GM12873 (cell line): ENCODE measurements around the gene RHEX.

ENCODE experiments used
- CTCF ChIP-seq: IDR thresholded peaks from 2 replicates; pipeline ENCODE4 v1.5.1; 2012; ENCODE audit warnings: low read depth, mild to moderate bottlenecking, moderate library complexity, low read length, control low read depth; ENCODE audit not compliant: insufficient read depth; ENCODE audit errors: missing control alignments

RHEX gene

GRCh38 chr1:206059355-206059915 lies 6.5 kb downstream of the RHEX start:
- no peak for TF ChIP-seq CTCF

GRCh38 chr1:206060844-206061243 lies 7.9 kb downstream of the RHEX start:
- no peak for TF ChIP-seq CTCF

- TF ChIP-seq CTCF: no peak
These were observed 9.5 kb downstream of the RHEX start for GRCh38 chr1:206062464-206062863.

GRCh38 chr1:206065547-206066145 lies 12.7 kb downstream of the RHEX start:
- no peak for TF ChIP-seq CTCF

GRCh38 chr1:206066479-206067171 lies 13.7 kb downstream of the RHEX start:
- no peak for TF ChIP-seq CTCF

- no peak for TF ChIP-seq CTCF
These were observed 14.7 kb downstream of the RHEX start for GRCh38 chr1:206067486-206068227.

- TF ChIP-seq CTCF: no peak
These were observed 15.3 kb downstream of the RHEX start for GRCh38 chr1:206068314-206068713.
